Measurements from ENCODE around the gene NPTX2. TPM values are rescaled to one million over a fixed set of nuclear protein-coding genes. Genes with fewer than 3 reads are reported as not detected.

The NPTX2 gene
- total RNA-seq, 1 experiment from 2014 or later, result not detected

- no peak for DNase-seq (ENCODE audit: low read depth, low spot score)
- BruUV-seq (replicated peaks), result no TSS peak
- intact Hi-C loops (cut with micrococcal nuclease), result no loop called here
- Histone ChIP-seq H3K27ac (ENCODE audit: low read depth, low read length) (no peak overlapping the region), H3K9me3 (ENCODE audit: control insufficient read depth in 1 of 2, insufficient read depth in 1 of 2, low read depth in 1 of 2, low read length in 2 of 2) (no peaks in the 10 kb centered on the region), H3K79me2 (ENCODE audit: insufficient read depth, low read length) (no peaks in the 10 kb centered on the region), H3K9me2 (ENCODE audit: insufficient read depth) (no peaks in the 10 kb centered on the region), H3K4me3 (replicated peaks in 1 of 2; ENCODE audit: low read depth in 1 of 2, low read length in 2 of 2) (no peak overlapping the region), H3K27me3 (ENCODE audit: insufficient read depth, low read length) (peaks cover 39% of the 10 kb centered on the region), H3K36me3 (ENCODE audit: control insufficient read depth in 1 of 2, insufficient read depth in 2 of 2, low read length in 2 of 2) (no peaks in the 10 kb centered on the region), H3K9ac (ENCODE audit: low read length) (no peak overlapping the region), H2AFZ (ENCODE audit: low read depth, low read length, poor library complexity, severe bottlenecking) (no peak overlapping the region), H3K4me2 (ENCODE audit: low read length) (no peak overlapping the region), H3K4me1 (ENCODE audit: control insufficient read depth in 1 of 2, insufficient read depth in 2 of 2, low read length in 2 of 2) (no peaks in the 10 kb centered on the region), H4K20me1 (ENCODE audit: insufficient read depth) (no peaks in the 10 kb centered on the region)
- RAD21 ChIA-PET (ENCODE audit: low non-redundant PET in 1 of 2, low total read pairs in 2 of 2, uncharacterized antibody in 2 of 2, unreplicated experiment in 2 of 2), result no interaction called here
- ATAC-seq, result no peak
- POLR2A ChIA-PET, result no interaction called here
- CTCF ChIA-PET, result no interaction called here
- TF ChIP-seq YY1 (IDR thresholded peaks at IDR 0.05; ENCODE audit: extremely low read depth, insufficient replicate concordance, low read depth, low read length) (no peak), SP1 (IDR thresholded peaks at IDR 0.05; ENCODE audit: low read depth) (no peak)
Measured at GRCh38 chr7:98621573-98622482, 4.7 kb downstream of the NPTX2 start.

- peaks cover 45% of the 10 kb centered on the region for H3K27me3 ChIP-seq (ENCODE audit: insufficient read depth, low read length)
- no peak for ATAC-seq
- H3K9me3 ChIP-seq (ENCODE audit: control insufficient read depth in 1 of 2, insufficient read depth in 1 of 2, low read depth in 1 of 2, low read length in 2 of 2), result no peaks in the 10 kb centered on the region
- TF ChIP-seq POLR2AphosphoS5 (IDR thresholded peaks at IDR 0.05; ENCODE audit: low read depth, low read length) (no peak), ZNF274 (IDR thresholded peaks at IDR 0.05; ENCODE audit: low read depth, low read length) (no peak), REST (IDR thresholded peaks at IDR 0.05; ENCODE audit: low read depth) (no peak), SRF (IDR thresholded peaks at IDR 0.05; ENCODE audit: low read depth) (no peak), EGR1 (IDR thresholded peaks at IDR 0.05; ENCODE audit: low read depth) (no peak), EZH2 (IDR thresholded peaks at IDR 0.05) (no peak), SIN3A (IDR thresholded peaks at IDR 0.05; ENCODE audit: low read depth) (no peak), JUND (IDR thresholded peaks at IDR 0.05) (no peak), RAD21 (IDR thresholded peaks at IDR 0.05; ENCODE audit: low read depth) (no peak), CBX3 (IDR thresholded peaks at IDR 0.05; ENCODE audit: low read depth) (no peak), ZBTB33 (IDR thresholded peaks at IDR 0.05; ENCODE audit: extremely low read depth, insufficient replicate concordance, low read length) (no peak)
- no peak for DNase-seq (ENCODE audit: low read depth, low spot score)
- H3K9me2 ChIP-seq (ENCODE audit: insufficient read depth), result no peaks in the 10 kb centered on the region
- no peak overlapping the region for H3K4me3 ChIP-seq (replicated peaks in 1 of 2; ENCODE audit: low read depth in 1 of 2, low read length in 2 of 2)
- no peaks in the 10 kb centered on the region for H3K4me1 ChIP-seq (ENCODE audit: control insufficient read depth in 1 of 2, insufficient read depth in 2 of 2, low read length in 2 of 2)
- intact Hi-C loops (cut with micrococcal nuclease), result no loop called here
- no peaks in the 10 kb centered on the region for H3K36me3 ChIP-seq (ENCODE audit: control insufficient read depth in 1 of 2, insufficient read depth in 2 of 2, low read length in 2 of 2)
- no peak overlapping the region for H3K27ac ChIP-seq (ENCODE audit: low read depth, low read length)
- H3K9ac ChIP-seq (ENCODE audit: low read length), result no peak overlapping the region
- no TSS peak for BruUV-seq (replicated peaks)
- no peak overlapping the region for H3K4me2 ChIP-seq (ENCODE audit: low read length)
- ChIA-PET CTCF (no interaction called here), RAD21 (ENCODE audit: low non-redundant PET in 1 of 2, low total read pairs in 2 of 2, uncharacterized antibody in 2 of 2, unreplicated experiment in 2 of 2) (no interaction called here), POLR2A (no interaction called here)
- no peak overlapping the region for H2AFZ ChIP-seq (ENCODE audit: low read depth, low read length, poor library complexity, severe bottlenecking)
- H4K20me1 ChIP-seq (ENCODE audit: insufficient read depth), result no peaks in the 10 kb centered on the region
- no peaks in the 10 kb centered on the region for H3K79me2 ChIP-seq (ENCODE audit: insufficient read depth, low read length)
Measured at GRCh38 chr7:98622926-98623325, 5.8 kb downstream of the NPTX2 start.

Data from HCT116 (cell line).